OCI-LY7 (cell line): ENCODE data around the gene NOL4L. TPM values are rescaled to one million over a fixed set of nuclear protein-coding genes. Genes with fewer than 3 reads are reported as not detected.
A peak's percentile ranks its signal among the peaks of the same experiment; 100 is the strongest.

ENCODE experiments used
- BruUV-seq: library from RNA; stranded (reverse); fragments of 400-500 nt; replicated peaks from 2 replicates; lab custom pipeline; 2021; lab: Mats Ljungman, UMichigan
- CTCF ChIA-PET: fragments of 300-600 bp; sonication (Branson Sonifier 250); formaldehyde crosslinking; loops from one replicate; lab custom pipeline; 2022; ENCODE audit warnings: antibody characterized with exemption; ENCODE audit not compliant: unreplicated experiment; lab: Charles Lee
- POLR2A ChIA-PET: fragments of 300-600 bp; sonication (Branson Sonifier 250); formaldehyde crosslinking; loops from one replicate; lab custom pipeline; 2022; ENCODE audit warnings: antibody characterized with exemption; lab: Charles Lee
- DNase-seq: peaks from one replicate; pipeline ENCODE4 v3.0.0-alpha.2; 2015; ENCODE audit warnings: low spot score
- H2AFZ ChIP-seq: fragments of 200-600 bp; sonication (generic), shearing (Covaris generic); 2 replicates; pipeline ENCODE4 v1.6.1; 2014; ENCODE audit warnings: mild to moderate bottlenecking, antibody characterized with exemption, low read length, moderate library complexity
- H3K27ac ChIP-seq: fragments of 200-600 bp; sonication (generic); 2 replicates; pipeline ENCODE4 v1.5.1; 2014; ENCODE audit warnings: mixed run types, low read depth, mild to moderate bottlenecking, moderate library complexity, low read length, inconsistent platforms; ENCODE audit not compliant: poor library complexity, severe bottlenecking
- H3K36me3 ChIP-seq: fragments of 200-600 bp; sonication (generic); 2 replicates; pipeline ENCODE4 v1.6.1; 2014; ENCODE audit warnings: mild to moderate bottlenecking, antibody characterized with exemption, low read length, moderate library complexity, mixed read lengths; ENCODE audit not compliant: insufficient read depth
- H3K4me1 ChIP-seq: fragments of 200-600 bp; sonication (generic); 2 replicates; pipeline ENCODE4 v1.5.1; 2014; ENCODE audit warnings: mild to moderate bottlenecking, low read length; ENCODE audit not compliant: insufficient read depth, poor library complexity, severe bottlenecking
- H3K4me2 ChIP-seq: fragments of 200-600 bp; sonication (generic); 2 replicates; pipeline ENCODE4 v1.6.1; 2014; ENCODE audit warnings: mild to moderate bottlenecking, low read length
- H3K4me3 ChIP-seq: fragments of 200-600 bp; sonication (generic); 2 replicates; pipeline ENCODE4 v1.5.1; 2014; ENCODE audit warnings: mild to moderate bottlenecking, low read depth, low read length; ENCODE audit not compliant: poor library complexity, severe bottlenecking
- H3K79me2 ChIP-seq: fragments of 200-600 bp; sonication (generic); 2 replicates; pipeline ENCODE4 v1.6.1; 2016; ENCODE audit warnings: low read depth, mild to moderate bottlenecking, low read length, moderate library complexity, mixed read lengths; ENCODE audit not compliant: insufficient read depth
- H3K9me2 ChIP-seq: fragments of 200-600 bp; sonication (generic); 2 replicates; pipeline ENCODE4 v1.6.1; 2016; ENCODE audit warnings: mild to moderate bottlenecking, low read length, mixed read lengths; ENCODE audit not compliant: insufficient read depth
- H3K9me3 ChIP-seq: fragments of 200-600 bp; sonication (generic); 2 replicates; pipeline ENCODE4 v1.6.1; 2014; ENCODE audit warnings: mild to moderate bottlenecking, mixed run types, low read length, mixed read lengths
- H4K20me1 ChIP-seq: fragments of 200-600 bp; sonication (generic); 2 replicates; pipeline ENCODE4 v1.6.1; 2014; ENCODE audit warnings: mild to moderate bottlenecking, antibody characterized with exemption, low read length, moderate library complexity, mixed read lengths; ENCODE audit not compliant: insufficient read depth
- EZH2phosphoT487 ChIP-seq: fragments of 200-600 bp; sonication (generic); IDR thresholded peaks from 2 replicates; pipeline ENCODE4 v1.6.1; 2018; ENCODE audit warnings: low read depth, borderline replicate concordance, mild to moderate bottlenecking, mixed run types, antibody characterized with exemption, low read length, moderate library complexity, mixed read lengths
- intact Hi-C: fragments of 100-400 bp; cut with micrococcal nuclease; formaldehyde crosslinking; loops from one replicate; pipeline ENCODE4 v1.10.0; 2022; ENCODE audit not compliant: unreplicated experiment
- total RNA-seq, 2 experiments: library from RNA; depleted of rRNA in 1 of 2; stranded (reverse); fragments of >200 nt in 1 of 2; shearing (Covaris generic) in 1 of 2; gene quantifications; 2 replicates each; pipeline ENCODE4 v1.2.3, GENCODE V29; 2014 to 2022
- TF ChIP-seq, protein P1 (sequence below): fragments of 200-600 bp; sonication (generic); conservative IDR thresholded peaks from 2 replicates; pipeline ENCODE4 v1.5.1; 2014; ENCODE audit warnings: mild to moderate bottlenecking, antibody characterized with exemption, low read length, moderate library complexity, mixed read lengths

NOL4L gene
- total RNA-seq, 2 experiments from 2014 or later = 3.9 to 4.2 TPM

DNA sequence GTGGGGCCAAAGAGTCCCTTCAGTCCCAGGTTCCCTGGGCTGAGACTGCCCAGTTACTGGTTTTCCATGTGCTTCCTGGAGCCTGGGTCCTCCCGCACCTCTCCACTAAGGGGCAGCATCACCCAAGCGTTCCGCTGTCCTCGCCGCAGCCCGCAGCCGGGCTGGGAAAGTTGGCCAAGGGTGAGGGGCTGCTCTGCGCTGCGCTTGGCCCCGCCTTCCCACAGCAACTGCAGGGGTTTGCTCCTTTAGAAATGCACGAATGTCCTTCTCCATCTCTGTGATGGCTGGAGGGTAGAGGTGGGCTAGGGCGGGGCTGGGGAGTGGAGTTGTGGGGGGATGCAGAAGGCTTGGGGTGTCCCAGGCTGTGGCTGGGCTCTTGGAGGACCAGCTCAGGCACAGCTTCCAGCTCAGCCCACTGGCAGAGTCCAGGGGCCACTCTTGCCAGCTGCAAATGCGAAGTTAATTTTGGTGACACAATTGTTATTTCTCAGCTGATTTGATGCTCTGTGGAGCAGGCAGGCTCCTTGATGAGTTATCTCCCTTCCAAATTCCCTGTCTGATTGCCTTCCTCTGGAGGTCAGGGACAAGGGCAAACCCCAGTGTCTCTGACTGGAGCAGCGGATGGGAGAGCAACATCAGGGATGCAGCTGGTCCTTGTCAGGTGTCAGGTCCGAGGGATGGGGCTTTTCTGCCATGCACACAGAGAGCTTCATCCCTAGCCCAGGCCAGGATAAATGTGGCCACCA is 63.2 kb downstream of the NOL4L start:
- no peak overlapping the region for H3K4me3 ChIP-seq
- ChIA-PET POLR2A (no interaction called here), CTCF (interaction anchor here (0.9 to 1.5 kb wide), 3 partner anchors 14 to 137 kb away, joined by 3 to 12 read pairs (median 3); no protein-coding TSS in a partner anchor)
- intact Hi-C loops = loop anchor here (1.0 to 2.0 kb wide), 2 partner anchors 131 to 257 kb away; no protein-coding TSS in a partner anchor
- H3K27ac ChIP-seq = no peak overlapping the region
- H3K4me1 ChIP-seq = peaks cover 24% of the 10 kb centered on the region
- peak overlapping the region; percentile 53; the same call in 1 of the 2 replicates for H2AFZ ChIP-seq
- no peaks in the 10 kb centered on the region for H3K79me2 ChIP-seq
- H3K9me3 ChIP-seq = no peaks in the 10 kb centered on the region
- TF ChIP-seq, protein P1, sequence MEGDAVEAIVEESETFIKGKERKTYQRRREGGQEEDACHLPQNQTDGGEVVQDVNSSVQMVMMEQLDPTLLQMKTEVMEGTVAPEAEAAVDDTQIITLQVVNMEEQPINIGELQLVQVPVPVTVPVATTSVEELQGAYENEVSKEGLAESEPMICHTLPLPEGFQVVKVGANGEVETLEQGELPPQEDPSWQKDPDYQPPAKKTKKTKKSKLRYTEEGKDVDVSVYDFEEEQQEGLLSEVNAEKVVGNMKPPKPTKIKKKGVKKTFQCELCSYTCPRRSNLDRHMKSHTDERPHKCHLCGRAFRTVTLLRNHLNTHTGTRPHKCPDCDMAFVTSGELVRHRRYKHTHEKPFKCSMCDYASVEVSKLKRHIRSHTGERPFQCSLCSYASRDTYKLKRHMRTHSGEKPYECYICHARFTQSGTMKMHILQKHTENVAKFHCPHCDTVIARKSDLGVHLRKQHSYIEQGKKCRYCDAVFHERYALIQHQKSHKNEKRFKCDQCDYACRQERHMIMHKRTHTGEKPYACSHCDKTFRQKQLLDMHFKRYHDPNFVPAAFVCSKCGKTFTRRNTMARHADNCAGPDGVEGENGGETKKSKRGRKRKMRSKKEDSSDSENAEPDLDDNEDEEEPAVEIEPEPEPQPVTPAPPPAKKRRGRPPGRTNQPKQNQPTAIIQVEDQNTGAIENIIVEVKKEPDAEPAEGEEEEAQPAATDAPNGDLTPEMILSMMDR = peak; percentile 93
- TF ChIP-seq EZH2phosphoT487 = no peak
- no peaks in the 10 kb centered on the region for H4K20me1 ChIP-seq
- no peaks in the 10 kb centered on the region for H3K9me2 ChIP-seq
- no peak overlapping the region; the same call in 1 of the 2 replicates for H3K4me2 ChIP-seq
- peak; percentile 73 for DNase-seq
- H3K36me3 ChIP-seq = no peaks in the 10 kb centered on the region
- no TSS peak for BruUV-seq

DNA sequence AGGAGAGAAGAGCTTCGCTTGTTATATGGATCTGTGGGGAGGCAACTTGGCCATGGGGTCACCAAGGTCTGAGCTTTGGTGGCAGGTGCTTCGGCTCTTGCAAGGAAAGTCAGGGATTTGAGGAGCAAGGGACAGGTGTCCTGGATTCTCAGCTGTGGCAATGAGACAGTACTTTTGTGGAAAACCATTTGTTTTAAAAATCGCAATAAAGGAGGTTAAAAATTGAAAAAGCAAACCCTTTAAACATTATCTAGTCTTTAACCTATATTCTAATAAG is 64.3 kb downstream of the NOL4L start:
- TF ChIP-seq, protein P1 = no peak
- no peak for TF ChIP-seq EZH2phosphoT487
- BruUV-seq = no TSS peak
- Histone ChIP-seq H3K36me3 (no peaks in the 10 kb centered on the region), H3K27ac (no peak overlapping the region), H2AFZ (no peak overlapping the region), H3K9me3 (no peaks in the 10 kb centered on the region), H3K9me2 (no peaks in the 10 kb centered on the region), H3K4me1 (peaks cover 24% of the 10 kb centered on the region), H3K4me3 (no peak overlapping the region), H3K79me2 (no peaks in the 10 kb centered on the region), H3K4me2 (no peak overlapping the region), H4K20me1 (no peaks in the 10 kb centered on the region)
- POLR2A ChIA-PET = interaction anchor here (0.5 to 0.6 kb wide), 2 partner anchors 19 to 134 kb away, joined by 3 to 4 read pairs; no protein-coding TSS in a partner anchor
- DNase-seq = no peak
- intact Hi-C loops = loop anchor here (1.0 to 2.0 kb wide), 2 partner anchors 132 to 258 kb away; no protein-coding TSS in a partner anchor
- CTCF ChIA-PET = interaction anchor here (0.9 kb wide), 1 partner anchor 13 kb away, joined by 3 read pairs; no protein-coding TSS in a partner anchor

DNA sequence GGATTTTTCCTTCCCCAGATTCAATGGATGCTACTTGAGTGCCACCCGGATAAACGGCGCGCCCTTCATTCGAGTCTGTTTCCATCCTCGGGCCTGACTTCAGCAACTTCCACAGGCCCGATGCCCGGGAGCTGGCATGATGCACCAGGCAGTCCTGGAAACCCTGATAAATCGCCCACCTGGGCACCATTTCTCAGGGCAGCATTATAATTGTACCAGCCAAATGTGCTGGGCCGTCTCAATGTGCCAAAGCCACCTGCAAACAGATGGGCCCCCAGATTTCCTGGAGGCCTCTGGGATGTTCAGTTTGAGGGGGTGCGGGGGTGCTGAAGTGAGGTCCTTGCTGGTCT is 65.8 kb downstream of the NOL4L start:
- Histone ChIP-seq H3K27ac (no peak overlapping the region), H4K20me1 (no peaks in the 10 kb centered on the region), H3K4me3 (no peak overlapping the region), H2AFZ (no peak overlapping the region), H3K79me2 (no peaks in the 10 kb centered on the region), H3K4me2 (no peak overlapping the region), H3K36me3 (no peaks in the 10 kb centered on the region), H3K9me3 (no peaks in the 10 kb centered on the region), H3K4me1 (peaks cover 24% of the 10 kb centered on the region), H3K9me2 (no peaks in the 10 kb centered on the region)
- DNase-seq = no peak
- CTCF ChIA-PET = no interaction called here
- POLR2A ChIA-PET = interaction anchor here (0.7 kb wide), 2 partner anchors 10 to 153 kb away, joined by 3 to 4 read pairs; no protein-coding TSS in a partner anchor
- BruUV-seq = no TSS peak
- intact Hi-C loops = no loop called here
- TF ChIP-seq EZH2phosphoT487 = no peak
- TF ChIP-seq, protein P1 = no peak
